Measurements from ENCODE around the gene CLDN9. TPM values are rescaled to one million over a fixed set of nuclear protein-coding genes. Genes with fewer than 3 reads are reported as not detected.

Gene CLDN9
- total and polyA plus RNA-seq, 2 experiments from 2014 or later = 0.09 TPM; not detected in 1

DNA sequence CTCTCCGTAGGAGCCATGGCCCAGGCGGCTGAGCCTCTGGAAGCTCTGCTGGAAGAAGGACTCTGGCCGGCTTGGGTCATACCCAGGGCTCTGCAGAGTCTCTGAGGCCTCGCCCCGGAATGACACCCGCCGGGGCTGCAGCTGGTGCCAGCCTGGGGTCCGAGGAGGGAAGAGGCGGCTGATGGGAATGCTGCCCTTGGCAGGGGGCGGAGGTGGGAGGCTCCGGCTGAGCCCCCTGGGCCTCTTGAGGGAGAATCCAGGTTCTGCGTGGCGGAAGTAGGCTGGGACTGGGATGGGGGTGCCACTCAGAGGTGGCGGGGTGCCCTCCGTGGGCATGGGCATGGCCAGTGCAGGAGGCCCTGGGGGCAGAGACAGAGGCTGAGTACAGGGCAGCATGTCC lies 36.0 kb upstream of the CLDN9 start:
- 97 to 99% methylated on average over 6 to 15 of the region's 15 CpGs for WGBS, 2 experiments (ENCODE audit: low coverage in 1 of 2, low lambda C conversion rate in 2 of 2, missing lambda C conversion rate in 2 of 2)
- Histone ChIP-seq H4K20me1 (ENCODE audit: insufficient read depth) (no peaks in the 10 kb centered on the region), H3K9me3 (ENCODE audit: low read depth) (no peaks in the 10 kb centered on the region), H3K9me2 (ENCODE audit: insufficient read depth) (no peaks in the 10 kb centered on the region), H3K4me3 (no peak overlapping the region), H3F3A (ENCODE audit: insufficient read depth) (no peaks in the 10 kb centered on the region), H3K9ac (no peak overlapping the region), H2AFZ (no peak overlapping the region), H3K4me2 (ENCODE audit: unreplicated experiment) (no peak overlapping the region), H3K36me3 (ENCODE audit: low read depth) (no peaks in the 10 kb centered on the region), H3K79me2 (ENCODE audit: insufficient read depth) (no peaks in the 10 kb centered on the region), H3K4me1 (ENCODE audit: insufficient read depth) (no peaks in the 10 kb centered on the region), H3K27ac (no peak overlapping the region), H3K27me3 (replicated peaks; ENCODE audit: insufficient read depth) (no peaks in the 10 kb centered on the region)
- in situ Hi-C loops (cut with MboI) = no loop called here
- DNase-seq = no peak
- TF ChIP-seq EZH2phosphoT487 (IDR thresholded peaks at IDR 0.05; ENCODE audit: insufficient read depth, low read depth) (no peak), EZH2 (IDR thresholded peaks at IDR 0.05; ENCODE audit: insufficient read depth, poor library complexity, severe bottlenecking) (no peak)

DNA sequence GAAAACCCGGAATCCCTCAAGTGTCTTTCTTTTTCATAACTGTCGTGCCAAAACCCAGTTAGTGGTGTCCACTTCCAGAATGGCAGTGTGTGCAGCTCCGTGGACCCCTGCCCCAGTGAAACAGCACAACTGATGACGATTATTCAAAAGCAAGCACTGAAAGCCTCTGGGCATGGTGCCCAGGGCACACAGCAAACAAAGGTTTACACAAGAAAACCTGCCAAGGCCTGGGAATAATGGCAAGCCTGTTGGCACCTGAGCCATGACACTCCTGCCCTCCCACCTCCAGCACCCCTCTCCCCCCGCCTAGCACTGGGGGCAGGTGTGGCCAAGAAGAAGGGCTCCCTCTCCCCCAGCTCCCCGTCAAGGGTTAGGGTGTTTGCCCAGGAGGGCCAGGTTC lies 35.3 kb upstream of the CLDN9 start:
- 76 to 79% methylated on average over 6 of the region's 6 CpGs for WGBS, 2 experiments (ENCODE audit: low coverage in 1 of 2, low lambda C conversion rate in 2 of 2, missing lambda C conversion rate in 2 of 2)
- no peak overlapping the region for H3K4me3 ChIP-seq
- no peak for DNase-seq
- no peaks in the 10 kb centered on the region for H3F3A ChIP-seq (ENCODE audit: insufficient read depth)
- H3K9me2 ChIP-seq (ENCODE audit: insufficient read depth) = no peaks in the 10 kb centered on the region
- H3K9ac ChIP-seq = no peak overlapping the region
- no peaks in the 10 kb centered on the region for H3K79me2 ChIP-seq (ENCODE audit: insufficient read depth)
- H3K4me1 ChIP-seq (ENCODE audit: insufficient read depth) = no peaks in the 10 kb centered on the region
- no peak overlapping the region for H3K27ac ChIP-seq
- H2AFZ ChIP-seq = no peak overlapping the region
- no peak overlapping the region for H3K4me2 ChIP-seq (ENCODE audit: unreplicated experiment)
- H3K36me3 ChIP-seq (ENCODE audit: low read depth) = no peaks in the 10 kb centered on the region
- H4K20me1 ChIP-seq (ENCODE audit: insufficient read depth) = no peaks in the 10 kb centered on the region
- TF ChIP-seq EZH2 (IDR thresholded peaks at IDR 0.05; ENCODE audit: insufficient read depth, poor library complexity, severe bottlenecking) (no peak), EZH2phosphoT487 (IDR thresholded peaks at IDR 0.05; ENCODE audit: insufficient read depth, low read depth) (no peak)
- in situ Hi-C loops (cut with MboI) = no loop called here
- no peaks in the 10 kb centered on the region for H3K9me3 ChIP-seq (ENCODE audit: low read depth)
- H3K27me3 ChIP-seq (replicated peaks; ENCODE audit: insufficient read depth) = no peaks in the 10 kb centered on the region

DNA sequence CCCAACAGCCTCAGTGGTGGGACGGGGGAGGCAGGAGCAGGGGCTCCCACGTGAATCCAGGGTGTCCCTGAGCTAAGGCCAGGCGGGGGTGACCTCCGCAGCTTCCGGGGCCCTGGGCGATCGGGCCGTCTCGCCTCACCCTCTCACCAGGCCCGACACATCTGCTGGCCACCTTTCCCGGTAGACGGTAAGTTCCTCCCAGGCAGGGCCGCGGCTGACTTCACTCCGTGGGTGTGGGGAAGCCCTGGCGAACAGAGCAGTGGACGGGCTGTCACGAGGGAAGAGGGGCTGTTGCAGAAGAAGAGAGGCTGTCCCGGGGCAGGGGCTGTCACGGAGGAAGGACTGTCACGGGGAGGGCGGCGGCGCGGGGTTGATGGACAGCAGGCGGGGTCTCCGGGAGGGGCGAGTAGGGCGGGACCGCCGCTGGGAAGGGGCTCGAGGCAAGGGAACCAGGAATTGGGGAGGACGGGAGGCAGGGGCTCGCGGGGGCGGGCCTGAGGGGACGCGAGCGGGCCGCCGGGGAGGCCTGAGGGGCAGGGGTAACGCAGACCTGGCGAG lies 33.0 kb upstream of the CLDN9 start:
- Histone ChIP-seq H3K79me2 (ENCODE audit: insufficient read depth) (no peaks in the 10 kb centered on the region), H3K4me2 (ENCODE audit: unreplicated experiment) (peak overlapping the region; percentile 87), H3K27ac (no peak overlapping the region), H3K4me1 (ENCODE audit: insufficient read depth) (no peaks in the 10 kb centered on the region), H3K9ac (peak overlapping the region; percentile 97), H4K20me1 (ENCODE audit: insufficient read depth) (no peaks in the 10 kb centered on the region), H3F3A (ENCODE audit: insufficient read depth) (no peaks in the 10 kb centered on the region), H3K9me3 (ENCODE audit: low read depth) (no peaks in the 10 kb centered on the region), H3K9me2 (ENCODE audit: insufficient read depth) (no peaks in the 10 kb centered on the region), H2AFZ (peak overlapping the region; percentile 88), H3K36me3 (ENCODE audit: low read depth) (no peaks in the 10 kb centered on the region), H3K4me3 (peak overlapping the region; percentile 82), H3K27me3 (replicated peaks; ENCODE audit: insufficient read depth) (no peaks in the 10 kb centered on the region)
- TF ChIP-seq EZH2phosphoT487 (IDR thresholded peaks at IDR 0.05; ENCODE audit: insufficient read depth, low read depth) (no peak), EZH2 (IDR thresholded peaks at IDR 0.05; ENCODE audit: insufficient read depth, poor library complexity, severe bottlenecking) (no peak)
- 2 to 3% methylated on average over 24 to 43 of the region's 43 CpGs for WGBS, 2 experiments (ENCODE audit: low coverage in 1 of 2, low lambda C conversion rate in 2 of 2, missing lambda C conversion rate in 2 of 2)
- in situ Hi-C loops (cut with MboI) = no loop called here
- DNase-seq = peak; percentile 50

DNA sequence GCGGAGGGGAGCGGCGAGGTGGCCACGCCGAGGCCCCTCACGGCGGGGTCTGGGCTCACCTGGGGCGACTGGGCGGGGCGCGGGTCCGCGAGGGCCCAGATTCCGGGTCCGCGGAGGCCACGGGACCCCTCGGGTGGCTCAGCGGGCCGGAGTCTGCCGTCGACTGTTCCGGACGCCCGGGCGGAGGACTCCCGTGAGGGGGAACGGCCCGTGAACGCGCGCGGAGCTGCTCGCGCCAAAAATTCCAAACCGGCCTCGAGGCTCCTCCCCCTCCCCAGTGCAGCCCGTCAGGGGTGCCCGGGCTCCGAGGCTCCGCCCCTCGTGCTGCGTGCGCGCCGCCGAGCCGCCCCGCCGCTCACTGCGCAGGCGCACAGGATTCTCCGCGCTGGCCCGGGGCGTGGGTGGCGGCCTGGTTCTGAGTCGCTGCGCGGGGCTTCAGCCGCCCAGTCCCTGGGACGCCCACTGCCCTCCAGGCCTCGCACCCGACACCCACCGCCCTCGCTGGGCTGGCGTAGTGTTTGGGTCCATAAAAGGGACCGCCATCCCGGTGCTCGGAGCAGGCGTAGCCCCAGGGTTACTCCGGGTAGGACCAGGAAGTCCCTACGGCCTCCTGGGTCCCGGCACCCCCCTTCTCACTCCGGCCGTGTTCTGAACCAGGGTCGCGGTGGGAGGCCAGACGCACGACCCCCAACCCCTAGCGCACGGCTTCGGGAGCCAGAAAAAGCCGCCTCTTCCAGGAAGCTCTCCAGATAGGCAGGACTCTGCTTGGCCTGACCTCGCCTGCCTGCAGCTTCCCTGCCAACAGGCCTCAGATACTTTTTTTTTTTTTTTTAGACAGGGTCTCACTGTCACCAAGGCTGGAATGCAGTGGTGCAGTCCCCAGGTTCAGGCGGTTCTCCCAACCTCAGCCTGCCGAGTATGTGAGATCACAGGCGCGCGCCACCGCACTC lies 32.2 kb upstream of the CLDN9 start, which contains the start of gene PKMYT1:
Gene PKMYT1 (minus strand): TSS at position 220 of the 950 bp plus-strand sequence. CDS start 789 bp downstream, outside the sequence.
- H2AFZ ChIP-seq = peak within 1 kb of the TSS; percentile 88
- no peaks in the 10 kb centered on the region for H3K36me3 ChIP-seq (ENCODE audit: low read depth)
- H3K4me2 ChIP-seq (ENCODE audit: unreplicated experiment) = peak within 1 kb of the TSS; percentile 87
- H3K9me3 ChIP-seq (ENCODE audit: low read depth) = no peaks in the 10 kb centered on the region
- TF ChIP-seq EZH2 (IDR thresholded peaks at IDR 0.05; ENCODE audit: insufficient read depth, poor library complexity, severe bottlenecking) (no peak), EZH2phosphoT487 (IDR thresholded peaks at IDR 0.05; ENCODE audit: insufficient read depth, low read depth) (no peak)
- WGBS, 2 experiments (ENCODE audit: low coverage in 1 of 2, low lambda C conversion rate in 2 of 2, missing lambda C conversion rate in 2 of 2) = 8 to 12% methylated on average over 49 to 72 of the region's 91 CpGs
- H3F3A ChIP-seq (ENCODE audit: insufficient read depth) = no peaks in the 10 kb centered on the region
- no peaks in the 10 kb centered on the region for H4K20me1 ChIP-seq (ENCODE audit: insufficient read depth)
- peak within 1 kb of the TSS; percentile 57 for H3K27ac ChIP-seq
- DNase-seq = peak; percentile 97
- H3K4me1 ChIP-seq (ENCODE audit: insufficient read depth) = no peaks in the 10 kb centered on the region
- peak within 1 kb of the TSS; percentile 82 for H3K4me3 ChIP-seq
- no peaks in the 10 kb centered on the region for H3K9me2 ChIP-seq (ENCODE audit: insufficient read depth)
- H3K9ac ChIP-seq = peak within 1 kb of the TSS; percentile 97
- no peaks in the 10 kb centered on the region for H3K27me3 ChIP-seq (replicated peaks; ENCODE audit: insufficient read depth)
- no peaks in the 10 kb centered on the region for H3K79me2 ChIP-seq (ENCODE audit: insufficient read depth)
- in situ Hi-C loops (cut with MboI) = no loop called here

Measured in GM23248 (cell line).